HG03064 (cell line): ENCODE measurements around the gene TTC23.

ENCODE experiments used
- ATAC-seq: cut with Tn5 transposase; IDR thresholded peaks from one replicate; pipeline ENCODE4 v1.9.1; 2021; ENCODE audit warnings: low read depth; ENCODE audit not compliant: unreplicated experiment

The TTC23 gene

GRCh38 chr15:99165956-99166689 is 83.3 kb downstream of the TTC23 start:
- no peak for ATAC-seq

GRCh38 chr15:99165020-99165790 is 84.2 kb downstream of the TTC23 start:
- no peak for ATAC-seq

- ATAC-seq: no peak
Measured at GRCh38 chr15:99164119-99164518, 85.3 kb downstream of the TTC23 start.

GRCh38 chr15:99163271-99164062 is 85.9 kb downstream of the TTC23 start:
- no peak for ATAC-seq

- ATAC-seq: no peak
Measured at GRCh38 chr15:99158626-99159412, 90.6 kb downstream of the TTC23 start.

GRCh38 chr15:99157456-99157855 is 91.9 kb downstream of the TTC23 start:
- no peak for ATAC-seq

GRCh38 chr15:99155961-99156443 is 93.4 kb downstream of the TTC23 start:
- no peak for ATAC-seq

GRCh38 chr15:99154271-99154670 is 95.1 kb downstream of the TTC23 start:
- no peak for ATAC-seq

GRCh38 chr15:99153026-99153535 is 96.3 kb downstream of the TTC23 start:
- no peak for ATAC-seq

GRCh38 chr15:99151156-99151555 is 98.2 kb downstream of the TTC23 start:
- no peak for ATAC-seq

GRCh38 chr15:99149366-99149765 is 100.0 kb downstream of the TTC23 start:
- ATAC-seq: no peak

- ATAC-seq: no peak
Measured at GRCh38 chr15:99148851-99149276, 100.5 kb downstream of the TTC23 start.

GRCh38 chr15:99146661-99147060 is 102.7 kb downstream of the TTC23 start:
- no peak for ATAC-seq

GRCh38 chr15:99145778-99146177 is 103.6 kb downstream of the TTC23 start:
- no peak for ATAC-seq

- no peak for ATAC-seq
Measured at GRCh38 chr15:99145005-99145404, 104.4 kb downstream of the TTC23 start.

GRCh38 chr15:99143655-99144610 is 105.4 kb downstream of the TTC23 start:
- ATAC-seq: no peak

GRCh38 chr15:99143242-99143641 is 106.1 kb downstream of the TTC23 start:
- no peak for ATAC-seq

GRCh38 chr15:99142562-99142961 is 106.8 kb downstream of the TTC23 start:
- no peak for ATAC-seq

- ATAC-seq: no peak
Measured at GRCh38 chr15:99141943-99142342, 107.4 kb downstream of the TTC23 start.
